ENCODE data around the gene LIMK2.
A peak's percentile ranks its signal among the peaks of the same experiment; 100 is the strongest.
"Not testable (repeated sequence)": the region's sequence is repeated elsewhere in the genome, so short reads cannot be mapped to it uniquely, and the experiment has no call there.

LIMK2 gene

GRCh38 chr22:31211862-31212730 lies at the start of gene LIMK2:
Gene LIMK2, plus strand, starts transcription at chr22:31212298. Its CDS starts 111 bp downstream, at chr22:31212409.
- peak; percentile 96 to 99 for DNase-seq (ENCODE audit: low read depth in 2 of 2)

GRCh38 chr22:31170971-31171370 lies 41.1 kb upstream of the LIMK2 start:
- DNase-seq (ENCODE audit: low read depth in 2 of 2): no peak

- DNase-seq (ENCODE audit: low read depth in 2 of 2): not testable (repeated sequence)
These were observed 40.4 kb upstream of the LIMK2 start for GRCh38 chr22:31171734-31172133.

GRCh38 chr22:31173386-31174145 lies 38.5 kb upstream of the LIMK2 start:
- DNase-seq (ENCODE audit: low read depth in 2 of 2): no peak

GRCh38 chr22:31176923-31177322 lies 35.2 kb upstream of the LIMK2 start:
- no peak for DNase-seq (ENCODE audit: low read depth in 2 of 2)

- DNase-seq (ENCODE audit: low read depth in 2 of 2): no peak
These were observed 34.5 kb upstream of the LIMK2 start for GRCh38 chr22:31177420-31178162.

- no peak for DNase-seq (ENCODE audit: low read depth in 2 of 2)
These were observed 33.2 kb upstream of the LIMK2 start for GRCh38 chr22:31178859-31179258.

GRCh38 chr22:31179345-31179744 lies 32.8 kb upstream of the LIMK2 start:
- no peak for DNase-seq (ENCODE audit: low read depth in 2 of 2)

- DNase-seq (ENCODE audit: low read depth in 2 of 2): no peak
These were observed 28.1 kb upstream of the LIMK2 start for GRCh38 chr22:31184015-31184414.

- no peak for DNase-seq (ENCODE audit: low read depth in 2 of 2)
These were observed 27.0 kb upstream of the LIMK2 start for GRCh38 chr22:31185056-31185455.

- DNase-seq (ENCODE audit: low read depth in 2 of 2): no peak
These were observed 24.5 kb upstream of the LIMK2 start for GRCh38 chr22:31187627-31188026.

GRCh38 chr22:31192513-31192912 lies 19.6 kb upstream of the LIMK2 start:
- DNase-seq (ENCODE audit: low read depth in 2 of 2): no peak

- DNase-seq (ENCODE audit: low read depth in 2 of 2): no peak
These were observed 19.0 kb upstream of the LIMK2 start for GRCh38 chr22:31193092-31193491.

- DNase-seq (ENCODE audit: low read depth in 2 of 2): not testable (repeated sequence)
These were observed 17.4 kb upstream of the LIMK2 start for GRCh38 chr22:31194681-31195080.

- no peak for DNase-seq (ENCODE audit: low read depth in 2 of 2)
These were observed 12.9 kb upstream of the LIMK2 start for GRCh38 chr22:31199187-31199586.

- DNase-seq (ENCODE audit: low read depth in 2 of 2): not testable (repeated sequence)
These were observed 7.6 kb upstream of the LIMK2 start for GRCh38 chr22:31204352-31204984.

- not testable (repeated sequence) for DNase-seq (ENCODE audit: low read depth in 2 of 2)
These were observed 7.0 kb upstream of the LIMK2 start for GRCh38 chr22:31205059-31205458.

GRCh38 chr22:31206460-31206859 lies 5.6 kb upstream of the LIMK2 start:
- DNase-seq (ENCODE audit: low read depth in 2 of 2): not testable (repeated sequence)

- no peak for DNase-seq (ENCODE audit: low read depth in 2 of 2)
These were observed 5.0 kb upstream of the LIMK2 start for GRCh38 chr22:31206896-31207687.

GRCh38 chr22:31210556-31211421 lies 1.3 kb upstream of the LIMK2 start:
- no peak for DNase-seq (ENCODE audit: low read depth in 2 of 2)

Measured in stimulated activated CD4-positive, alpha-beta T cell treated with anti-CD3 and anti-CD28 coated beads, Interleukin-1b, Interleukin-23, amount 100 ng/mL, for 4 hours (primary cell).